OCI-LY7 (cell line): ENCODE results near the gene PACS2. TPM values are rescaled to one million over a fixed set of nuclear protein-coding genes. Genes with fewer than 3 reads are reported as not detected.

ENCODE experiments used
- BruUV-seq: library from RNA; stranded (reverse); fragments of 400-500 nt; replicated peaks from 2 replicates; lab custom pipeline; 2021; lab: Mats Ljungman, UMichigan
- CTCF ChIA-PET: fragments of 300-600 bp; sonication (Branson Sonifier 250); formaldehyde crosslinking; loops from one replicate; lab custom pipeline; 2022; ENCODE audit warnings: antibody characterized with exemption; ENCODE audit not compliant: unreplicated experiment; lab: Charles Lee
- POLR2A ChIA-PET: fragments of 300-600 bp; sonication (Branson Sonifier 250); formaldehyde crosslinking; loops from one replicate; lab custom pipeline; 2022; ENCODE audit warnings: antibody characterized with exemption; lab: Charles Lee
- DNase-seq: peaks from one replicate; pipeline ENCODE4 v3.0.0-alpha.2; 2015; ENCODE audit warnings: low spot score
- H2AFZ ChIP-seq: fragments of 200-600 bp; sonication (generic), shearing (Covaris generic); 2 replicates; pipeline ENCODE4 v1.6.1; 2014; ENCODE audit warnings: mild to moderate bottlenecking, antibody characterized with exemption, low read length, moderate library complexity
- H3K27ac ChIP-seq: fragments of 200-600 bp; sonication (generic); 2 replicates; pipeline ENCODE4 v1.5.1; 2014; ENCODE audit warnings: mixed run types, low read depth, mild to moderate bottlenecking, moderate library complexity, low read length, inconsistent platforms; ENCODE audit not compliant: poor library complexity, severe bottlenecking
- H3K36me3 ChIP-seq: fragments of 200-600 bp; sonication (generic); 2 replicates; pipeline ENCODE4 v1.6.1; 2014; ENCODE audit warnings: mild to moderate bottlenecking, antibody characterized with exemption, low read length, moderate library complexity, mixed read lengths; ENCODE audit not compliant: insufficient read depth
- H3K4me1 ChIP-seq: fragments of 200-600 bp; sonication (generic); 2 replicates; pipeline ENCODE4 v1.5.1; 2014; ENCODE audit warnings: mild to moderate bottlenecking, low read length; ENCODE audit not compliant: insufficient read depth, poor library complexity, severe bottlenecking
- H3K4me2 ChIP-seq: fragments of 200-600 bp; sonication (generic); 2 replicates; pipeline ENCODE4 v1.6.1; 2014; ENCODE audit warnings: mild to moderate bottlenecking, low read length
- H3K4me3 ChIP-seq: fragments of 200-600 bp; sonication (generic); 2 replicates; pipeline ENCODE4 v1.5.1; 2014; ENCODE audit warnings: mild to moderate bottlenecking, low read depth, low read length; ENCODE audit not compliant: poor library complexity, severe bottlenecking
- H3K79me2 ChIP-seq: fragments of 200-600 bp; sonication (generic); 2 replicates; pipeline ENCODE4 v1.6.1; 2016; ENCODE audit warnings: low read depth, mild to moderate bottlenecking, low read length, moderate library complexity, mixed read lengths; ENCODE audit not compliant: insufficient read depth
- H3K9me2 ChIP-seq: fragments of 200-600 bp; sonication (generic); 2 replicates; pipeline ENCODE4 v1.6.1; 2016; ENCODE audit warnings: mild to moderate bottlenecking, low read length, mixed read lengths; ENCODE audit not compliant: insufficient read depth
- H3K9me3 ChIP-seq: fragments of 200-600 bp; sonication (generic); 2 replicates; pipeline ENCODE4 v1.6.1; 2014; ENCODE audit warnings: mild to moderate bottlenecking, mixed run types, low read length, mixed read lengths
- H4K20me1 ChIP-seq: fragments of 200-600 bp; sonication (generic); 2 replicates; pipeline ENCODE4 v1.6.1; 2014; ENCODE audit warnings: mild to moderate bottlenecking, antibody characterized with exemption, low read length, moderate library complexity, mixed read lengths; ENCODE audit not compliant: insufficient read depth
- EZH2phosphoT487 ChIP-seq: fragments of 200-600 bp; sonication (generic); IDR thresholded peaks from 2 replicates; pipeline ENCODE4 v1.6.1; 2018; ENCODE audit warnings: low read depth, borderline replicate concordance, mild to moderate bottlenecking, mixed run types, antibody characterized with exemption, low read length, moderate library complexity, mixed read lengths
- intact Hi-C: fragments of 100-400 bp; cut with micrococcal nuclease; formaldehyde crosslinking; loops from one replicate; pipeline ENCODE4 v1.10.0; 2022; ENCODE audit not compliant: unreplicated experiment
- total RNA-seq, 2 experiments: library from RNA; depleted of rRNA in 1 of 2; stranded (reverse); fragments of >200 nt in 1 of 2; shearing (Covaris generic) in 1 of 2; gene quantifications; 2 replicates each; pipeline ENCODE4 v1.2.3, GENCODE V29; 2014 to 2022
- TF ChIP-seq, protein P1 (sequence below): fragments of 200-600 bp; sonication (generic); conservative IDR thresholded peaks from 2 replicates; pipeline ENCODE4 v1.5.1; 2014; ENCODE audit warnings: mild to moderate bottlenecking, antibody characterized with exemption, low read length, moderate library complexity, mixed read lengths

The PACS2 gene
- total RNA-seq, 2 experiments from 2014 or later, result 45.4 to 46.9 TPM

DNA sequence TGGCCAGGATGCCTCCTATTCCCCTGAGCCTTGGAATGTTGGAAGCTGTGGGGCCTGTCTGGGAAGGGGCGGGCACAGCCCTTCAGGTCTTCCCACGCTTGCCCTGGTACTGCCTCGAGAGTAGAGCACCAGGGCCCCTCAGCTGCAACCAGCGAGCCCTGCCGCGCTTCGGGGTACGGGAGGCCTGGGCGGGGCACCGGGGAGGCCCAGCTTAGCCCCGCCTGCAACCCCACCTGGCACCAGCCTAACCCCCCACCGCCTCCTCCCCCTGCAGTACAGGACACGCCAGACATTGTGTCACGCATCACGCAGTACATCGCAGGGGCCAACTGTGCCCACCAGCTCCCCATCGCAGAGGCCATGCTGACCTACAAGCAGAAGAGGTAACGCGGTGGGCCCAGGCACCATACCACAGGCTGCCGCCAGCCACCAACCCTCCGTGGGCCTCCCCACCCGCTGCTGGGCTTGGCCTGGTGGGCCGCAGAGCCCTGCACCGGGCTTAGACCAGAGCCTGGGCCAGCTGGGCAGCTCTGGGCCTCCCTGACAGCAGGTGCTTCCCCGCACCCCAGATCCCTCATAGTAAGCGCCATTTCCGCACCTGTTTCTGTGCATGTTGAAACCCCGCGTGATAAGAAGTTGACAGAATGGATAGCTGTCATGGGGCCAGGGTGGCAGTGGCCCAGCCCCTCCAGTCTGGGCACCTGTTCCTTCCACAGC, 70.2 kb downstream of the PACS2 start:
- H3K36me3 ChIP-seq, result no peaks in the 10 kb centered on the region
- H3K27ac ChIP-seq, result no peak overlapping the region
- DNase-seq, result no peak
- no peaks in the 10 kb centered on the region for H4K20me1 ChIP-seq
- no peak overlapping the region for H2AFZ ChIP-seq
- H3K9me2 ChIP-seq, result no peaks in the 10 kb centered on the region
- no peaks in the 10 kb centered on the region for H3K4me1 ChIP-seq
- no TSS peak for BruUV-seq
- CTCF ChIA-PET, result no interaction called here
- intact Hi-C loops, result no loop called here
- no peaks in the 10 kb centered on the region for H3K9me3 ChIP-seq
- no peak overlapping the region for H3K4me3 ChIP-seq
- H3K79me2 ChIP-seq, result no peaks in the 10 kb centered on the region
- H3K4me2 ChIP-seq, result no peak overlapping the region
- POLR2A ChIA-PET, result no interaction called here
- TF ChIP-seq, protein P1, sequence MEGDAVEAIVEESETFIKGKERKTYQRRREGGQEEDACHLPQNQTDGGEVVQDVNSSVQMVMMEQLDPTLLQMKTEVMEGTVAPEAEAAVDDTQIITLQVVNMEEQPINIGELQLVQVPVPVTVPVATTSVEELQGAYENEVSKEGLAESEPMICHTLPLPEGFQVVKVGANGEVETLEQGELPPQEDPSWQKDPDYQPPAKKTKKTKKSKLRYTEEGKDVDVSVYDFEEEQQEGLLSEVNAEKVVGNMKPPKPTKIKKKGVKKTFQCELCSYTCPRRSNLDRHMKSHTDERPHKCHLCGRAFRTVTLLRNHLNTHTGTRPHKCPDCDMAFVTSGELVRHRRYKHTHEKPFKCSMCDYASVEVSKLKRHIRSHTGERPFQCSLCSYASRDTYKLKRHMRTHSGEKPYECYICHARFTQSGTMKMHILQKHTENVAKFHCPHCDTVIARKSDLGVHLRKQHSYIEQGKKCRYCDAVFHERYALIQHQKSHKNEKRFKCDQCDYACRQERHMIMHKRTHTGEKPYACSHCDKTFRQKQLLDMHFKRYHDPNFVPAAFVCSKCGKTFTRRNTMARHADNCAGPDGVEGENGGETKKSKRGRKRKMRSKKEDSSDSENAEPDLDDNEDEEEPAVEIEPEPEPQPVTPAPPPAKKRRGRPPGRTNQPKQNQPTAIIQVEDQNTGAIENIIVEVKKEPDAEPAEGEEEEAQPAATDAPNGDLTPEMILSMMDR, result no peak
- TF ChIP-seq EZH2phosphoT487, result no peak

DNA sequence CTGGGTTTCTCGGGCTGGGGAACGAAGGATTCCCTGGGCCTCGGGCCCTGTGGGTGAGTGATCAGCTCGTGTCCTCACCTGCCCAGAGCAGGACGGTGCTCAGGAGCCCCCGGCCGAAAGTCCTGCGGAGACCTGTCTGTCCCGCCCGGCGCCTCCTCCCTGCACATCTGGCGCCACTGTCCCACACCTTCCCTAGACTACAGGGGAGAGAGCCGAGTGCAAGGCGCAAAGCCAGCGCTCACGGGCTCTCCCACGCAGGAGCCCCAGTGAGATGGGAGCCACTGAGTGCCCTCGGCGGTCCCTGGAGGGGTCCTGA, 70.7 kb downstream of the PACS2 start:
- ChIA-PET CTCF (no interaction called here), POLR2A (no interaction called here)
- no peaks in the 10 kb centered on the region for H3K9me3 ChIP-seq
- no peaks in the 10 kb centered on the region for H4K20me1 ChIP-seq
- H3K79me2 ChIP-seq, result no peaks in the 10 kb centered on the region
- no peak for TF ChIP-seq EZH2phosphoT487
- TF ChIP-seq, protein P1, result no peak
- BruUV-seq, result no TSS peak
- no peak overlapping the region for H3K4me3 ChIP-seq
- intact Hi-C loops, result no loop called here
- DNase-seq, result no peak
- H3K4me2 ChIP-seq, result no peak overlapping the region
- no peaks in the 10 kb centered on the region for H3K9me2 ChIP-seq
- no peak overlapping the region for H2AFZ ChIP-seq
- H3K4me1 ChIP-seq, result peaks cover 3% of the 10 kb centered on the region
- H3K36me3 ChIP-seq, result no peaks in the 10 kb centered on the region
- no peak overlapping the region for H3K27ac ChIP-seq

DNA sequence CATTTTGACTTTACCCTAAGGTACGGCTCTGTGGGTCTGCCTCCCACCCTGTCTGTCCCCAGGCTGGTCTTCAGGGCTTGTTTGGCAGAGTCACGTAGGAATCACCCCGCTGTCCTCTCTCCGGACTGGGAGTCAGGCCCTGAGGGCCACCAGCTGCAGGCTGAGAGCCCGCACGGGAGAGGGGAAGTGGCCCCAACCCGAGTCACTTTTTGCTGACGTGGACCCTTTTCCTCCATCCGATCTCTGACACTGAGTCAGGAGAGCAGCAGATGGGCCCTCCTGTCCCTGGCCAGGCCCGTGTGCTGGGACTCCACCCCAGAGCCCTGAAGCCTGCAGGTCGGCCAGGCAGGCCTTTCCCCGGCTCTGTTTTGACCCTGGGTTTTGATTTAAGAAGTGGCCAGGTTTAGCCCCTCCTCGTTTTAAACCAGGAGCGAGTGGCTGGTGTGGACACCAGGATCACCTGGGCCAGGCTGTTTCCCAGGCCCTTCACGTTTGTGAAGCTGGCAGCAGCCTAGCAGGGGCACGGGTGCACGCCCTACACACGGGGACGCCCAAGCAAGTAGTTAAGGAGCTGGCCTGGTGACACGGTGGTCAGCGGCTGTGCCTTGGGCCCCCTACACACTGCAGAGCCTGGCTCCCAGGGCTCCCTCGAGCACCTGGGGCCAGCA, 71.3 kb downstream of the PACS2 start:
- CTCF ChIA-PET, result no interaction called here
- intact Hi-C loops, result no loop called here
- TF ChIP-seq, protein P1, result no peak
- TF ChIP-seq EZH2phosphoT487, result no peak

More for the DNA sequence above, 71.3 kb downstream of the PACS2 start:
- no peak for DNase-seq
- Histone ChIP-seq H3K9me3 (no peaks in the 10 kb centered on the region), H3K9me2 (no peaks in the 10 kb centered on the region), H3K36me3 (no peaks in the 10 kb centered on the region), H3K27ac (no peak overlapping the region), H2AFZ (no peak overlapping the region), H4K20me1 (no peaks in the 10 kb centered on the region), H3K4me1 (peaks cover 3% of the 10 kb centered on the region), H3K4me2 (no peak overlapping the region), H3K79me2 (no peaks in the 10 kb centered on the region), H3K4me3 (no peak overlapping the region)
- BruUV-seq, result no TSS peak
- POLR2A ChIA-PET, result no interaction called here
